ENCODE measurements around the gene PTGS1.

DNA sequence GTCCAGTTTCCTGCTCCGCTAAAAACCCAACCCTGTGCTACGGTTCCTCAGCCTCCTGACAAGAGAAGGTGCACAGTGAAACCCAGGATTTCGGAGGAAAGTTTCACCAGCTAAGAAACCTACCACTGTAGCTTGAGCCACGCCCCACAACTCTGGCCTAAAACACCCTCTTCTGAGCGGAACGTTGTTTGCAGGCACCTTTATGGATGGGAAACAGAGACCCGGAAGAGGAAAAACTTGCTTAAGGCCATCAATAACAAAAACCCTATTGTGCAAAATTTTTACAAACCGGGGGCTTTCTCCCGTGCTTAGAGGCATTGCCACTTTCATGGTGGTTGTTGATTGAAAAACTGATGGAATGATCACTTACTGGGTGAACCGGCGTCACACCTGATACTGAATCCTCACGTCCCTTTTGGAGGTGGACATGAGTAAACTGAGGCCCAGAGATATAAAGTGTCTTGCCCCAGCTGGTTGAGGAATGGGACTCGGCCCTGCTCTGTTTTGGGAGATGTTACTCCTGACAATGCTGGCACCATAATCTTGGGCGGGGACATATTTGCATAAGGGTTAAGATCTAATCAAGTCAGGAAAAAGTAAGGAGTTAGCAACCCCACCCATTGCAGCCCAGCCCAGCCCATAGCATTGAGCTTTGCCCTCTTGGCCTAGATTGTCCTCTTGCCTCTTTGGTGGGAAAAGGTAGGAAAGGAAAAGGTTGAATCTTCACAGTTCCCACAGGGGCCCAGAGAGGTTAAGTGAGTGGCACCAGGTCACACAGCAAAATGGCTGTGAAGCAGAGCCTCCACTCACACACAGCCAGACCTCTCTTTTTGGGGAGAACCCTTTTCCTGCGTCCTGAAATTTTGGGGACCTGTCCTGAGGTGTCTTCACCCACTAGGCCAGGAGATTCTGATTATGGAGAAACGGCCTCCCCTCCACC, 23.2 kb upstream of the PTGS1 start:
- TF ChIP-seq, protein P1, sequence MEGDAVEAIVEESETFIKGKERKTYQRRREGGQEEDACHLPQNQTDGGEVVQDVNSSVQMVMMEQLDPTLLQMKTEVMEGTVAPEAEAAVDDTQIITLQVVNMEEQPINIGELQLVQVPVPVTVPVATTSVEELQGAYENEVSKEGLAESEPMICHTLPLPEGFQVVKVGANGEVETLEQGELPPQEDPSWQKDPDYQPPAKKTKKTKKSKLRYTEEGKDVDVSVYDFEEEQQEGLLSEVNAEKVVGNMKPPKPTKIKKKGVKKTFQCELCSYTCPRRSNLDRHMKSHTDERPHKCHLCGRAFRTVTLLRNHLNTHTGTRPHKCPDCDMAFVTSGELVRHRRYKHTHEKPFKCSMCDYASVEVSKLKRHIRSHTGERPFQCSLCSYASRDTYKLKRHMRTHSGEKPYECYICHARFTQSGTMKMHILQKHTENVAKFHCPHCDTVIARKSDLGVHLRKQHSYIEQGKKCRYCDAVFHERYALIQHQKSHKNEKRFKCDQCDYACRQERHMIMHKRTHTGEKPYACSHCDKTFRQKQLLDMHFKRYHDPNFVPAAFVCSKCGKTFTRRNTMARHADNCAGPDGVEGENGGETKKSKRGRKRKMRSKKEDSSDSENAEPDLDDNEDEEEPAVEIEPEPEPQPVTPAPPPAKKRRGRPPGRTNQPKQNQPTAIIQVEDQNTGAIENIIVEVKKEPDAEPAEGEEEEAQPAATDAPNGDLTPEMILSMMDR (IDR thresholded peaks at IDR 0.05; ENCODE audit: insufficient read depth, low read length, poor library complexity, severe bottlenecking): no peak
- TF ChIP-seq EZH2phosphoT487 (conservative IDR thresholded peaks at IDR 0.05; ENCODE audit: low read length): no peak

Data from SU-DHL-6 (cell line).